ENCODE measurements around the gene NRBP1.

- no peak for TF ChIP-seq ZNF555 (tag by site-specific recombination; conservative IDR thresholded peaks at IDR 0.05)
- TF ChIP-seq ZNF274 (IDR thresholded peaks at IDR 0.05; ENCODE audit: low read length): no peak
- no peak for TF ChIP-seq ZNF274 (tag by site-specific recombination; IDR thresholded peaks at IDR 0.05; ENCODE audit: borderline replicate concordance)
- no peak for TF ChIP-seq ZNF626 (tag by site-specific recombination; IDR thresholded peaks at IDR 0.05)
- TF ChIP-seq, protein P1, sequence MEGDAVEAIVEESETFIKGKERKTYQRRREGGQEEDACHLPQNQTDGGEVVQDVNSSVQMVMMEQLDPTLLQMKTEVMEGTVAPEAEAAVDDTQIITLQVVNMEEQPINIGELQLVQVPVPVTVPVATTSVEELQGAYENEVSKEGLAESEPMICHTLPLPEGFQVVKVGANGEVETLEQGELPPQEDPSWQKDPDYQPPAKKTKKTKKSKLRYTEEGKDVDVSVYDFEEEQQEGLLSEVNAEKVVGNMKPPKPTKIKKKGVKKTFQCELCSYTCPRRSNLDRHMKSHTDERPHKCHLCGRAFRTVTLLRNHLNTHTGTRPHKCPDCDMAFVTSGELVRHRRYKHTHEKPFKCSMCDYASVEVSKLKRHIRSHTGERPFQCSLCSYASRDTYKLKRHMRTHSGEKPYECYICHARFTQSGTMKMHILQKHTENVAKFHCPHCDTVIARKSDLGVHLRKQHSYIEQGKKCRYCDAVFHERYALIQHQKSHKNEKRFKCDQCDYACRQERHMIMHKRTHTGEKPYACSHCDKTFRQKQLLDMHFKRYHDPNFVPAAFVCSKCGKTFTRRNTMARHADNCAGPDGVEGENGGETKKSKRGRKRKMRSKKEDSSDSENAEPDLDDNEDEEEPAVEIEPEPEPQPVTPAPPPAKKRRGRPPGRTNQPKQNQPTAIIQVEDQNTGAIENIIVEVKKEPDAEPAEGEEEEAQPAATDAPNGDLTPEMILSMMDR (tag by site-specific recombination; IDR thresholded peaks at IDR 0.05): no peak
- no peak for TF ChIP-seq ZNF510 (tag by site-specific recombination; IDR thresholded peaks at IDR 0.05; ENCODE audit: insufficient replicate concordance)
Observed at GRCh38 chr2:27451095-27451494, 22.7 kb downstream of the NRBP1 start.

Measured in HEK293 (cell line).